H7 (cell line): Measurements from ENCODE around the gene DDB1. TPM values are rescaled to one million over a fixed set of nuclear protein-coding genes. Genes with fewer than 3 reads are reported as not detected.

Experiments
- DNase-seq: peaks from one replicate; pipeline ENCODE4 v3.0.0; 2012
- H3K27me3 ChIP-seq: 2 replicates; pipeline ENCODE4 v1.6.0; 2011; ENCODE audit warnings: mild to moderate bottlenecking, low read length; ENCODE audit not compliant: control insufficient read depth, insufficient read depth
- H3K36me3 ChIP-seq: replicated peaks from 2 replicates; pipeline ENCODE4 v1.5.1; 2011; ENCODE audit warnings: low read length; ENCODE audit not compliant: control insufficient read depth, insufficient read depth
- H3K4me3 ChIP-seq: 2 replicates; pipeline ENCODE4 v1.5.1; 2011; ENCODE audit warnings: low read depth, mild to moderate bottlenecking, control low read depth, low read length, moderate library complexity; ENCODE audit not compliant: insufficient read depth
- total RNA-seq: library from RNA; depleted of rRNA; stranded (reverse); fragments of >200 nt; shearing (Covaris generic); gene quantifications from 2 replicates; pipeline ENCODE4 v1.2.3, GENCODE V29; 2014

DDB1 gene
- total RNA-seq, 1 experiment from 2014 or later = 256 TPM

GRCh38 chr11:61334434-61335354 is 1.8 kb upstream of the DDB1 start:
- no peak for DNase-seq
- Histone ChIP-seq H3K27me3 (no peaks in the 10 kb centered on the region), H3K4me3 (no peak overlapping the region), H3K36me3 (peaks cover 4% of the 10 kb centered on the region)

DNA sequence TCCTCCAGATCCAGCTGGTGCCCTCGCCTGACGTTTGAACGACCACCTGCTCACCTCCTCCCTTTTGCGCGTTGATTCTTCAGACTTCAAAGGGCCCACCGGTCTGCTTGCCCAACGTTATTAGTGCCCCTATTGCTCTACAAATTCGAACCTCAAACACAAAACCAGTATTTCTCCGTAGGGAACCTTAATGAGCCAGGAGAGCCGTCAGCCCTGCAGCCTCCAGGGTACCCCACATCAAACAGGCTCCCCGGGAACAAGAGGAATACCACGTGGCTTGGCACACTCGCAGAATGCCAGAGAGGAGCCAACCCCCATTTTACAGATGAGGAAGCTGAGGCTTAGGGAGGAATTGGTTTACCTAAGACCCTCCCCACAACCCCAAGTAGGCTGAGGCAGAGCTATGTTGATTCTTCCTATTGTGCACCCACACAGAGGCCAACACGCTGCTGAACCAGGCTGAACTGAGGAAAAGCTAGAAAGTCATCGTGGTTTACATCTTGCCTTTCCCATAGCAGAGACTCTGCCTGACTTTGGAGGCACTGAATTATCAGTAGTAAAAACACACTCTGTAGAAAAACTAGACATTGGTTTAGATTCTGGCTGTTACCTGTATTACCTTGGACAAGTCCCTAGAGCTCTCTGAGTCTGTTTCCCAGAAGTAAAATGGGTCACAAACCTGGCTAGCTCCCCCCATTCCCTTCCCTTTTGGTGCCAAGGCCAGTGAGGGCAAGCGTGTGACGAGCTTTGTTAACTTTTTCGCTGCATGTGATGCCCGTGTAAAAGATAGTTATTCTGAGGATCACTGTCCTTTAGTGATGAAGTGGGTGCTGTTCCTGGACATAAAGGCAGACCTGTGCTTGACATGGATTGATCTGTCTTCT is 887 bp upstream of the DDB1 start:
- no peak for DNase-seq
- peaks cover 12% of the 10 kb centered on the region for H3K36me3 ChIP-seq
- H3K4me3 ChIP-seq = peak overlapping the region; percentile 97
- H3K27me3 ChIP-seq = no peaks in the 10 kb centered on the region

DNA sequence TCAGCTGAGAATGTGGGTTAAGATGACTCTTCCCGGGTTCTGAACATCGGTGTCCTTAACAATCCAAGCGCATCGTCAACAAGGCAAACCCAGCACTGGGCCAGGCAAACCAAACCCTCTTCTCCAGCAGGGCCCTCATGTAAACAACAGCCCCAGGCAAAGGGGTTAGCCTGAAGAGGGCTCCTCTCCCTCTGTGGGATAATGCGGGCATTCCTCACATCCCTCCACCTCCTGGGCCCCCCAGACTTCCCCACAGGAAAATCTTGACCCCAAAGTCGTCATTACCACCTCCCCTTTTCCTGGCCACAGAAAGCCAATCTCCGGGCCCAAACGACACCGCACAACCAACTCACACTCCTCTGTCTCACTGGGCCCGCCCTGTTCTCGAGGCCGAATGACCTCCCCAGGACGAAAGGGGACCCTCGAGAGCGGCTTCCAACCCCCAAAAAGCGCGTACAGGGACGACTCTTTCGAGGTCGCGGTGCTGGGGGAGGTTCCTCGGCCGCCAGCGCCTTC is 566 bp downstream of the DDB1 start:
- peak; percentile 82 for DNase-seq
- peak overlapping the region; percentile 97 for H3K4me3 ChIP-seq

GRCh38 chr11:61331651-61332050 is 1.3 kb downstream of the DDB1 start:
- peaks cover 17% of the 10 kb centered on the region for H3K36me3 ChIP-seq
- H3K4me3 ChIP-seq = peak overlapping the region; percentile 97
- H3K27me3 ChIP-seq = no peaks in the 10 kb centered on the region
- no peak for DNase-seq

More for the DNA sequence above, 566 bp downstream of the DDB1 start:
- Histone ChIP-seq H3K36me3 (peaks cover 15% of the 10 kb centered on the region), H3K27me3 (no peaks in the 10 kb centered on the region)

- H3K4me3 ChIP-seq = no peak overlapping the region
These were observed 3.0 kb downstream of the DDB1 start for GRCh38 chr11:61329871-61330270.

DNA sequence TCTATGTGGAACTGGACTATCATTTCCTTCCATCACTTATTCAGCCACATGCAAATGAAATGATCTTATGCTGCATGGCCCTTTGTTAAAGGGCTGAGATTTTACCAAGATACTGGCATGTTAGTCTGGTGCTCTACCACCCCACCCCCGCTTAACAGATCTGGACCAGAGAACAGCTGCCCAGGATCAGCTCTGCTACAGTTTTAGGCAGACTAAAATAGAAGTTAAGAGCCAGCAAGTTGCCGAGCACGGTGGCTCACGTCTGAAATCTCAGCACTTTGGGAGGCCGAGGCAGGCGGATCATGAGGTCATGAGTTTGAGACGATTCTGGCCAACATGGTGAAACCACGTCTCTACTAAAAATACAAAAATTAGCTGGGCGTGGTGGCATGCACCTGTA is 4.6 kb downstream of the DDB1 start:
- Histone ChIP-seq H3K36me3 (peaks cover 32% of the 10 kb centered on the region), H3K4me3 (no peak overlapping the region), H3K27me3 (no peaks in the 10 kb centered on the region)
- DNase-seq = no peak

More at GRCh38 chr11:61329871-61330270, 3.0 kb downstream of the DDB1 start:
- peaks cover 24% of the 10 kb centered on the region for H3K36me3 ChIP-seq
- H3K27me3 ChIP-seq = no peaks in the 10 kb centered on the region
- DNase-seq = no peak

- H3K36me3 ChIP-seq = peaks cover 38% of the 10 kb centered on the region
- no peaks in the 10 kb centered on the region for H3K27me3 ChIP-seq
- DNase-seq = no peak
- H3K4me3 ChIP-seq = no peak overlapping the region
These were observed 5.2 kb downstream of the DDB1 start for GRCh38 chr11:61327669-61328071.

- H3K36me3 ChIP-seq = peaks cover 51% of the 10 kb centered on the region
- H3K4me3 ChIP-seq = no peak overlapping the region
- no peaks in the 10 kb centered on the region for H3K27me3 ChIP-seq
- DNase-seq = no peak
These were observed 7.1 kb downstream of the DDB1 start for GRCh38 chr11:61325649-61326414.

- Histone ChIP-seq H3K36me3 (peaks cover 59% of the 10 kb centered on the region), H3K4me3 (no peak overlapping the region), H3K27me3 (no peaks in the 10 kb centered on the region)
- no peak for DNase-seq
These were observed 17.6 kb downstream of the DDB1 start for GRCh38 chr11:61315260-61315659.

GRCh38 chr11:61310749-61311148 is 22.2 kb downstream of the DDB1 start:
- Histone ChIP-seq H3K4me3 (no peak overlapping the region), H3K36me3 (peaks cover 78% of the 10 kb centered on the region), H3K27me3 (no peaks in the 10 kb centered on the region)
- DNase-seq = no peak

GRCh38 chr11:61309739-61310138 is 23.2 kb downstream of the DDB1 start:
- Histone ChIP-seq H3K4me3 (no peak overlapping the region), H3K36me3 (peaks cover 73% of the 10 kb centered on the region), H3K27me3 (no peaks in the 10 kb centered on the region)
- DNase-seq = no peak

DNA sequence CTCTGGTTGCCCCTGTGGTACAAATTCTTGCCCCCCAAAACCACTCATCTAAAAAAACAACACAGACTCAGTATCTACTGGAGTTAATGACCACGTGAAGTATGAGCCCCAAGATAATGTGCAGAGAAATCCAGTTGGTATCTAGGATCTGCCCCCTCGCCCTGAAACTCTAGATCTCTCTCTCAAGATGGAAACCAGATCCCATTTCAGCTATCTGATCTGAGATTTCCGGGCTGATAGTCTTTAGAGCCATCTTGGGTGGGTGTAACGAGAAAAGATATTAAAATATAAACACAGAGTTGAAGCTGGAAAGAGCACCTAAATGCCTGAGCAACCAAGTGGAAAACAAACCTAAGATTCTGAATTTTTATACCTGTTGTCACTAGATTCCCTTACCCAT is 23.8 kb downstream of the DDB1 start:
- H3K36me3 ChIP-seq = peaks cover 69% of the 10 kb centered on the region
- no peak overlapping the region for H3K4me3 ChIP-seq
- H3K27me3 ChIP-seq = no peaks in the 10 kb centered on the region
- no peak for DNase-seq

GRCh38 chr11:61307354-61307753 is 25.6 kb downstream of the DDB1 start:
- Histone ChIP-seq H3K27me3 (no peaks in the 10 kb centered on the region), H3K4me3 (no peak overlapping the region), H3K36me3 (peaks cover 67% of the 10 kb centered on the region)
- no peak for DNase-seq

- Histone ChIP-seq H3K36me3 (peaks cover 61% of the 10 kb centered on the region), H3K4me3 (no peak overlapping the region), H3K27me3 (no peaks in the 10 kb centered on the region)
- no peak for DNase-seq
These were observed 26.7 kb downstream of the DDB1 start for GRCh38 chr11:61306221-61306620.
